Small intestine (tissue), 7 donors: Measurements from ENCODE around the gene CXXC5. TPM values are rescaled to one million over a fixed set of nuclear protein-coding genes. Genes with fewer than 3 reads are reported as not detected.

Experiments
- DNase-seq, 2 donors: peaks; one replicate each; pipeline versions ENCODE4 v3.0.0 to v3.0.0-alpha.2; 2013
- FAIRE-seq: peaks from 2 replicates; lab custom pipeline; 2012; peaks lifted over from hg19 to GRCh38; lab: Jason Lieb, UNC
- H3K27ac ChIP-seq, 3 donors: one replicate each; pipeline ENCODE4 v1.5.1; 2013; ENCODE audit warnings: low read length in 2 of 3, mild to moderate bottlenecking in 2 of 3, control low read depth in 1 of 3, inconsistent platforms in 1 of 3, low read depth in 1 of 3, moderate library complexity in 1 of 3
- H3K27me3 ChIP-seq, 3 donors: one replicate each; pipeline ENCODE4 v1.6.1; 2013; ENCODE audit warnings: low read length in 3 of 3, inconsistent platforms in 1 of 3; ENCODE audit not compliant: control insufficient read depth in 3 of 3, insufficient read depth in 3 of 3
- H3K36me3 ChIP-seq, 3 donors: one replicate each; pipeline ENCODE4 v1.6.1; 2013; ENCODE audit warnings: low read length in 3 of 3, inconsistent platforms in 1 of 3, low read depth in 1 of 3, mild to moderate bottlenecking in 1 of 3, moderate library complexity in 1 of 3; ENCODE audit not compliant: control insufficient read depth in 3 of 3, insufficient read depth in 2 of 3
- H3K4me1 ChIP-seq, 3 donors: one replicate each; pipeline ENCODE4 v1.6.1; 2013; ENCODE audit warnings: low read length in 2 of 3, inconsistent platforms in 1 of 3, low read depth in 1 of 3, mild to moderate bottlenecking in 1 of 3, moderate library complexity in 1 of 3; ENCODE audit not compliant: control insufficient read depth in 3 of 3, insufficient read depth in 2 of 3
- H3K4me3 ChIP-seq, 3 donors: one replicate each; pipeline ENCODE4 v1.5.1; 2013; ENCODE audit warnings: low read length in 3 of 3, control low read depth in 1 of 3, inconsistent platforms in 1 of 3, low read depth in 1 of 3, mild to moderate bottlenecking in 1 of 3, moderate library complexity in 1 of 3
- H3K9me3 ChIP-seq, 2 donors: one replicate each; pipeline ENCODE4 v1.6.1; 2013; ENCODE audit warnings: low read depth in 1 of 2, low read length in 1 of 2; ENCODE audit not compliant: control insufficient read depth in 2 of 2, insufficient read depth in 1 of 2
- WGBS, 3 donors: extraction: QIAGEN DNeasy Blood & Tissue Kit; methylation state at CpG; one replicate each; pipeline ENCODE4 v1.1.7; 2013; 5-methylcytosine and 5-hydroxymethylcytosine counted together
- polyA plus RNA-seq, 4 donors: library from polyadenylated mRNA; stranded (reverse) in 3 of 4; unstranded in 1 of 4; fragments of 200-250 nt in 3 of 4; fragments of 120-200 nt in 1 of 4; gene quantifications; one replicate each; pipeline versions ENCODE4 v1.2.1 to v1.2.3, GENCODE V29; 2013
- donor health status: healthy with polysubstance abuse.
- donor health status: control.
- donor health status: control.
- donor health status: Bipolar disorder and iron deficiency.
- donor health status: healthy.

The CXXC5 gene
- polyA plus RNA-seq, 4 donors: 3.8 to 89.4 (median 18.2) TPM

DNA sequence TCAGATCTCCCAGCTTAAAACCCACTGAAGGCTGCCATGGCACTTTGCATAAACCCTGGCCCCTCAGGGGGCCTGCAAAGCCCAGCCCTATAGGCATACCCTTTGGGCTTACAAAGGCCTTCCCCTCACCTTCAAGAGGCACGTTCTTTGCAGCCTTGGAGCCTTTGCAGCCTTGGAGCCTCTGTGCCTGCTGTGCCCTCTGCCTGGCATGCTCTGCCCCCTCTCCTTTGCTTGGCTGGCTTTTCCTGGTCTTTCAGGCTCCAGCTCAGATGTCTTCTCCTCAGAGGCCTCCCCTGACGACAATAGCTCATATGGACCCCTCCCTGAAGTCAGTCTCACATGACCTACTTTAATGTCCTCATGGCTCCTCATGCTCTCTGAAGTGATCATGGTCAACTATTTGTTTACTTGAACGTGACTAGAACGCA lies 60.3 kb downstream of the CXXC5 start:
- Histone ChIP-seq H3K27ac (peak overlapping the region in 2 of 3 donors; percentile 68 to 76), H3K27me3 (peaks cover 0 to 7% (median 2%) of the 10 kb centered on the region in 3 donors), H3K9me3 (no peaks in the 10 kb centered on the region), H3K4me1 (peaks cover 0 to 42% (median 3%) of the 10 kb centered on the region in 3 donors), H3K4me3 (no peak overlapping the region), H3K36me3 (peaks cover 0 to 3% (median 0%) of the 10 kb centered on the region in 3 donors)
- FAIRE-seq (no peak), DNase-seq (peak in 1 of 2 donors; percentile 30)
- WGBS, 3 donors: 72 to 80% (median 77%) methylated on average over 4 of the region's 4 CpGs

DNA sequence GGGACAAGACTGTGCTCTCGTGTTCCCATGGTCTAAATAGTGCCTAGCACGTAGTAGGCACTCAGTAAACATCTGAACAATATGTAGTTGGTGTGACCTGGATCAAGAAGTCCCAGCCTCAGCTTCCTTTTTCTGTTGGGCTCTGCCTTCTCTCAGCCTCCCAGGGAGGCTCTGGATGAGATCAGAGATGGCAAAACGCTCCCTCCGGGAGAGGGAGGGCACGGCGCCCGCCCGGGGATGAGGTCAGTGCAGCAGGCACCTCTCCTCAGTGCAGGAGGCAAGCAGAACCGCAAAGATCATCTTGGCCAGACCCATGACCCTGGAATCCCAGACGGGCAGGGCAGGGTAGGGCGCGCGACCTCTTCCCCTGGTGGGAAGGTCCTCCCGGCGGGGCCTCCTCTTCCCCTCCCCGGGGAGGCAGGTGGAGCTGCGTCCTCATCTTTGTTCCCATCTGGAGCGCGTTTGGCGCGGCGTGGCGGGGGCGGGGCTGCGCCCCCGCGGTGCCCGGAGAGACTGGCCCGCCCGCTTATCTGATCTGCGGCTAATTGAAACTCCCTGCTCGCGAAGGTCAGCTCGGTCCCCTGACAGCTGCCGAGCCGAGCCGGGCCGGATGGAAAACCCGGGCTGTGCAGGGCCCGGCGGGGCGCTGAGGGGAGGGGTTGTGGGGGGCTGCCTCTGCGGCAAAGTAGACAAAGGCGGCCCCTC lies 60.9 kb downstream of the CXXC5 start:
- Histone ChIP-seq H3K9me3 (no peaks in the 10 kb centered on the region), H3K4me3 (peak overlapping the region in 2 of 3 donors; percentile 5 to 40), H3K27me3 (peaks cover 0 to 7% (median 2%) of the 10 kb centered on the region in 3 donors), H3K27ac (peak overlapping the region; percentile 25 to 76 (median 68)), H3K4me1 (peaks cover 0 to 42% (median 3%) of the 10 kb centered on the region in 3 donors), H3K36me3 (peaks cover 0 to 3% (median 0%) of the 10 kb centered on the region in 3 donors)
- WGBS, 3 donors: 9 to 12% (median 10%) methylated on average over 40 to 42 of the region's 44 CpGs
- no peak for FAIRE-seq
- DNase-seq: peak in 1 of 2 donors; percentile 80

DNA sequence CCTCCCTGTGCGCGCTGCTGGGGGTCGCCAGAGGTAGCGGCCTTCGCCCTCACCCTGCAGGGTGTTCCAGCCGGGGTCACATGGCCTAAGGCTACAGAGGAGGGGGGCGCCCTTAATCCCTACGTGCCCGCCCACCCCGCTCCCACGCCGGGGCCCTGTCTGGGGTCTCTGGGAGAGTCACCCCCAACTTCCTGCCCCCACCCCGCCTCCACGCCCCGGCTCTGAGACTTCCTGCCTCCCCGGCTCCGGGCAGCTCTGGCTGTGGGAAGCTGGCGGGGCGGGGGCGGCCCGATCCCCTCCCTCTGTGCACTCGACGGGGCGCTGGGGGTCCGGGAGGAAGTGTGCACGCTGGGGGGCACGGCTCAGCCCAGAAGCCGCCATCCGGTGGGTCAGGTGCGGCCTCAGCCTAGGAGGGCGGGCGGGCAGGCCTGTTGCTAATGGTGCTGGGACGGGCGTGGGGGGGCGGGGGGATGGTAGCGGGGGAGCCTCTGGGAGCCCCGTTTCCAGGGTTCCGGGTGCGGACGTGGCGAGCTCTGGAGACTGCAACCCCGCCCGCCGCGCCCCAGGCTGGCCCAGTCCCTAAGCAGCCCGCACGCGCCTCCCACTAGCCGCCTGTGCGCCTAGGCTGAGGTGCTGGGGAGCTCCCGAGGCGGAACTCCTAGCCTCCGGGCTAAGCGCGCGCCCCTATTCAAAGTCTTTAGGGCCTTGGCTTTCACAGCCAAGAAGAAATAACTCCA lies 61.6 kb downstream of the CXXC5 start:
- 18 to 41% (median 39%) methylated on average over 39 to 56 of the region's 56 CpGs for WGBS, 3 donors
- DNase-seq: peak in 1 of 2 donors; percentile 78
- Histone ChIP-seq H3K4me3 (peak overlapping the region in 2 of 3 donors; percentile 5 to 40), H3K27me3 (peaks cover 0 to 7% (median 2%) of the 10 kb centered on the region in 3 donors), H3K36me3 (peaks cover 0 to 3% (median 0%) of the 10 kb centered on the region in 3 donors), H3K4me1 (peaks cover 0 to 42% (median 3%) of the 10 kb centered on the region in 3 donors), H3K27ac (peak overlapping the region; percentile 25 to 76 (median 68)), H3K9me3 (no peaks in the 10 kb centered on the region)
- no peak for FAIRE-seq

DNA sequence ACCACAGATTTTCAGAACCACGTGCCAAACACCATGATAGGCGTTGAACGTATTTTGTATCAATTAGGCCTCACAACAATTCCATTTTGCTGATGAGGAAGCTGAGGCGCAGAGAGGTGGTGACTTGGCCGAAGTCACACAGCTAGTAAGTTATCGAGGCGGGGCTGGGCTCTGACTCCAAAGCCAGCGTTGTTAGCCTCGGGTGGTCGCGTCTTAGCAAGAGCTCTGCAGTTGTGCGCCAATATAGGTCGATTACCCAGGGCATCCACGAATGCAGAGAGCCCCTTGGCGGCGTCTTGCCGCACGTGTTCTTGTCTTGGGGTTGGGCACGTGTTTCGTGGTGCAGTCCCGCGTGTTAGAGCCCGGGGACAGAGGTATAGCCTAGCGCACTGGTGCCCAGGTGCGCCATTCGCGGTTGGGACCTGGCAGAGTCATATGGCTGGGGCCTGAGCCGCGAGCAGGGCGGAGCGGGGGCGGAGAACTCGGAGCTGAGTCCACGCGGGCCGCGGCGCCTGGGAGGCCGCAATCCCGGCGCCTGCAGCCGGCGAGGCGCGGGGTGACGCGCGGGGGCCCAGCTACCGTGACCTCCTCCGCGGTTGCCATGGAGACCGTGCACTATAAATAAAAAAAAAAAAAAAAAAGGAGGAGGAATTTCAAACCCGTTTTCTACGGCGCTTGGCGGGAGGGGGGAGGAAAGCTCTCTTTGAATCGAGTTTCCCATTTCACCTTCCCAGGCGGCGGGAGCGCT lies 62.3 kb downstream of the CXXC5 start:
- Histone ChIP-seq H3K27ac (peak overlapping the region; percentile 21 to 76 (median 60)), H3K27me3 (peaks cover 0 to 7% (median 2%) of the 10 kb centered on the region in 3 donors), H3K4me1 (peaks cover 0 to 42% (median 3%) of the 10 kb centered on the region in 3 donors), H3K9me3 (no peaks in the 10 kb centered on the region), H3K4me3 (peak overlapping the region in 2 of 3 donors; percentile 50 to 53), H3K36me3 (no peaks in the 10 kb centered on the region)
- FAIRE-seq: no peak
- DNase-seq: peak in 1 of 2 donors; percentile 87
- WGBS, 3 donors: 10 to 23% (median 20%) methylated on average over 55 to 60 of the region's 60 CpGs

DNA sequence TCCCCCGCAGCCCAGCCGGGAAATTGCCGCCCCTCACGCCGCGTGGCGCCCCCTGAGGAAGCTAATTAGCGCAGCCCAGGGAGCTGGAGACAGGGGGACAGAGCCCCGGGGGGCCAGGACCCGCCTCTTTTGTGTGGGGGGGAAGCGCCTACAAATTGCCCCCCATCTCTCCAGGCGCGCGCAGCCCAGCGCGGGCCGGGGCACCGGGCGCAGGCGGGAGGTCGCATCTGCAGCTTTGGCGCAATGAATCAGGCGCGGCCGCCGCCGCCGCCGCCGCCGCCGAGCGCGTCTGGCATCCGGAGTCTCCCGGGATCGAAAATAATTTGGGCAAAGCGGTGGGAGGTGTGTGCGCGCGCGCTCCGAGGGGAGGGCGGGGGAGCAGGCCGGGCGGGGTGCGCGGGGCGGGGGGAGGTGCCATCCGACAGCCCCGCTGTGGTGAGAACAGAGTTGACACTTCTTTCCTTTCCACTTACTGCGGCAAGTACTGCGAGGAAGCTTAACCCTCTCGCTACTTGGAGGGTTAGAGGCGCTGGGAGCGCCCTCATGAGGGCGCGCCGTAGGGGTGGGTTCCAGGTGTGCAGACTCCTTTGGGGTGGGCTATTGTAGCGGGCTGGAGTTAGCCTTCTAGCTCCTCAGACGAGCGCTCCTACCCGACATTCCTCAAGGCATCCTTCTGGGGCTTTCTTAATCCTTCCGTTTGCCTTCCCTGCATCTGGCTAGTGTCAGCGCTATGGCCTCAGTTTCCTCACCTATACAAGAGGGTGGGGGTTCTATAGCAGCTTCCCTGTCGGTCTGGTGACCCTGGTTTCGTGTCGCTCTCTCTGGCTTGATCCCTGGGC lies 63.1 kb downstream of the CXXC5 start:
- Histone ChIP-seq H3K4me3 (peak overlapping the region; percentile 20 to 53 (median 50)), H3K36me3 (no peaks in the 10 kb centered on the region), H3K27me3 (peaks cover 0 to 7% (median 2%) of the 10 kb centered on the region in 3 donors), H3K27ac (peak overlapping the region in 2 of 3 donors; percentile 8 to 41), H3K4me1 (peaks cover 0 to 42% (median 3%) of the 10 kb centered on the region in 3 donors), H3K9me3 (no peaks in the 10 kb centered on the region)
- DNase-seq (peak in 1 of 2 donors; percentile 66), FAIRE-seq (no peak)
- 2 to 4% (median 2%) methylated on average over 41 to 68 of the region's 68 CpGs for WGBS, 3 donors

DNA sequence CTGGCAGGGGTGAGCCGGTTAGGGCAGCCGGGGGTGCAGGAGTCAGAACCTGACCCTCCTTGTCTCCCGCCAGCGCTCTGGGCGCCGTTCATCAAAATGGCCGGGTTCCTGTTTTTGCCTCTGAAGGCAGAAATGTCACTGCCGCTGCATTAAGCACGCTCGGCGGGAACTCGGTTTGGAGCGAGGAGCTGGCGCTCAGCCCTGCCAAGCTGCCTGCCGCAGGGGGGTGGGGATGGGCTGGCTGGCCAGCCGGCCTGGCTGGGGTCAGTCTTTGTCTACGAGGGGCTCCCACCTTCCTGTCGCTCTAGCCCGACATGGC lies 63.7 kb downstream of the CXXC5 start:
- WGBS, 3 donors: 44 to 59% (median 52%) methylated on average over 19 of the region's 19 CpGs
- H3K4me3 ChIP-seq: peak overlapping the region in 1 of 3 donors; percentile 50
- H3K36me3 ChIP-seq: no peaks in the 10 kb centered on the region
- FAIRE-seq (no peak), DNase-seq (no peak)
- H3K27ac ChIP-seq: peak overlapping the region in 1 of 3 donors; percentile 8
- peaks cover 0 to 7% (median 2%) of the 10 kb centered on the region in 3 donors for H3K27me3 ChIP-seq
- H3K9me3 ChIP-seq: no peaks in the 10 kb centered on the region
- peaks cover 0 to 42% (median 3%) of the 10 kb centered on the region in 3 donors for H3K4me1 ChIP-seq

DNA sequence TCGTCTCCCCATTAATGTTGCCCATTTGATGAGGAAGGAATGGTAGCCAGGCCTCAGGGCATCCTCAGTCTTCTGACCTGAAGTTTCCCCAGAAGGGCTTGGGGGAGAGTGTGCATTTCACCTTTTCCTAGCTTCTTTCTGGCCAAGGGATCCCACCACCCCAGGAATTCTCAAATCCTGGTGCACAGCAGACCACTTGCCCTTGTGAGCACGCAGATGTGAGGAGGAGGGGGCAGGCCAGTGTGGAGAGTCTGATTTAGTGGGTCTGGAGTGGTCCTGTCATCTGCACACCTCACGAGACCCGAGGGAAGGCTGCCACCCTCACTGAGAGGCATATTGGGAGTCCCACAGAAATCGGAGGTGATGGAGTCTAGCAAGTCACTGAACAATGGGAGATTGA lies 64.3 kb downstream of the CXXC5 start:
- FAIRE-seq: no peak
- no peaks in the 10 kb centered on the region for H3K9me3 ChIP-seq
- peaks cover 0 to 7% (median 2%) of the 10 kb centered on the region in 3 donors for H3K27me3 ChIP-seq
- no peak overlapping the region for H3K27ac ChIP-seq
- no peak overlapping the region for H3K4me3 ChIP-seq
- H3K36me3 ChIP-seq: no peaks in the 10 kb centered on the region
- 82 to 96% (median 94%) methylated on average over 5 of the region's 5 CpGs for WGBS, 3 donors
- peaks cover 0 to 38% (median 3%) of the 10 kb centered on the region in 3 donors for H3K4me1 ChIP-seq
- DNase-seq: no peak
